Keratinocyte (primary cell): ENCODE measurements around the gene NBL1. TPM values are rescaled to one million over a fixed set of nuclear protein-coding genes. Genes with fewer than 3 reads are reported as not detected.
A peak's percentile ranks its signal among the peaks of the same experiment; 100 is the strongest.

Experiments used
- DNase-seq: peaks from one replicate; pipeline ENCODE4 v3.0.0-alpha.2; 2011; ENCODE audit warnings: low read depth, missing footprints, low spot score
- FAIRE-seq: peaks from 2 replicates; lab custom pipeline; 2011; peaks lifted over from hg19 to GRCh38; lab: Jason Lieb, UNC
- H2AFZ ChIP-seq: 2 replicates; pipeline ENCODE4 v1.6.0; 2012; ENCODE audit warnings: low read length, control low read depth, inconsistent platforms; ENCODE audit not compliant: control insufficient read depth
- H3K27ac ChIP-seq: 2 replicates; pipeline ENCODE4 v1.5.1; 2011; ENCODE audit warnings: low read length; ENCODE audit not compliant: control insufficient read depth, insufficient read depth
- H3K27me3 ChIP-seq: 3 replicates; pipeline ENCODE4 v1.6.0; 2011; ENCODE audit warnings: low read length; ENCODE audit not compliant: control insufficient read depth, insufficient read depth; ENCODE audit errors: extremely low read depth
- H3K36me3 ChIP-seq, 2 experiments: 2 replicates in 1 of 2; 3 replicates in 1 of 2; pipeline ENCODE4 v1.5.1; 2011; ENCODE audit warnings: low read length in 2 of 2, mild to moderate bottlenecking in 1 of 2; ENCODE audit not compliant: control insufficient read depth in 2 of 2, insufficient read depth in 2 of 2; ENCODE audit errors: extremely low read depth in 1 of 2
- H3K4me1 ChIP-seq: 3 replicates; pipeline ENCODE4 v1.5.1; 2011; ENCODE audit warnings: low read length; ENCODE audit not compliant: control insufficient read depth, insufficient read depth; ENCODE audit errors: extremely low read depth
- H3K4me2 ChIP-seq: 3 replicates; pipeline ENCODE4 v1.6.0; 2011; ENCODE audit warnings: low read depth, low read length; ENCODE audit not compliant: control insufficient read depth, insufficient read depth; ENCODE audit errors: extremely low read depth
- H3K4me3 ChIP-seq, 3 experiments: fragments of 200-600 bp in 1 of 3; sonication (generic) in 1 of 3; 2 replicates in 2 of 3; 3 replicates in 1 of 3; pipeline ENCODE4 v1.5.1; 2011 to 2016; ENCODE audit warnings: low read length in 3 of 3, mild to moderate bottlenecking in 3 of 3, control low read depth in 2 of 3, inconsistent platforms in 1 of 3, low read depth in 1 of 3, mixed read lengths in 1 of 3, mixed run types in 1 of 3, moderate library complexity in 1 of 3; ENCODE audit not compliant: control insufficient read depth in 2 of 3, insufficient read depth in 2 of 3; ENCODE audit errors: extremely low read depth in 1 of 3
- H3K79me2 ChIP-seq: 2 replicates; pipeline ENCODE4 v1.6.0; 2012; ENCODE audit warnings: low read length; ENCODE audit not compliant: control insufficient read depth, insufficient read depth
- H3K9ac ChIP-seq: 3 replicates; pipeline ENCODE4 v1.6.0; 2011; ENCODE audit warnings: low read length; ENCODE audit not compliant: control insufficient read depth, insufficient read depth; ENCODE audit errors: extremely low read depth
- H3K9me1 ChIP-seq: 3 replicates; pipeline ENCODE4 v1.6.0; 2011; ENCODE audit warnings: low read length; ENCODE audit not compliant: control insufficient read depth, insufficient read depth; ENCODE audit errors: extremely low read depth
- H3K9me3 ChIP-seq: 2 replicates; pipeline ENCODE4 v1.5.1; 2012; ENCODE audit warnings: low read depth, low read length; ENCODE audit not compliant: control insufficient read depth
- H4K20me1 ChIP-seq: 3 replicates; pipeline ENCODE4 v1.6.0; 2011; ENCODE audit warnings: low read length; ENCODE audit not compliant: control insufficient read depth, insufficient read depth; ENCODE audit errors: extremely low read depth
- EZH2 ChIP-seq: IDR thresholded peaks from one replicate; pipeline ENCODE4 v1.6.1; 2012; ENCODE audit warnings: inconsistent platforms, mild to moderate bottlenecking, low read length, moderate library complexity
- dilution Hi-C: fragments of 300-500 bp; cut with MboI; formaldehyde crosslinking; loops from one replicate; pipeline ENCODE4 v1.7.0; 2020; ENCODE audit warnings: low sequenced_read_pairs; ENCODE audit not compliant: extremely low pct_ligation_motif_present
- polyA plus RNA-seq, 5 experiments: library from polyadenylated mRNA; depleted of rRNA in 3 of 5; stranded (reverse) in 3 of 5; stranded (forward) in 1 of 5; unstranded in 1 of 5; fragments of >200 nt; gene quantifications; 1 replicate in 1 of 5; 2 replicates in 3 of 5; 3 replicates in 1 of 5; pipeline versions ENCODE4 v1.2.1 to v1.2.3, GENCODE V29; 2011 to 2012; ENCODE audit warnings: missing spikeins in 2 of 5, low read depth in 1 of 5, low replicate concordance in 1 of 5
- TF ChIP-seq, protein P1 (sequence below), 3 experiments: IDR thresholded peaks in 1 of 3; conservative IDR thresholded peaks in 1 of 3; optimal IDR thresholded peaks in 1 of 3; 2 replicates in 2 of 3; 3 replicates in 1 of 3; pipeline versions ENCODE3 to v1.5.1; 2011; ENCODE audit warnings: low read length in 3 of 3, mild to moderate bottlenecking in 3 of 3, moderate library complexity in 2 of 3, control low read depth in 1 of 3, inconsistent platforms in 1 of 3; ENCODE audit not compliant: insufficient read depth in 2 of 3; ENCODE audit errors: extremely low read depth in 1 of 3

NBL1 gene
- polyA plus RNA-seq, 1 donor (not counting 4 experiments of a cell fraction or from before 2014, with no cell fraction given): 74.5 TPM

DNA sequence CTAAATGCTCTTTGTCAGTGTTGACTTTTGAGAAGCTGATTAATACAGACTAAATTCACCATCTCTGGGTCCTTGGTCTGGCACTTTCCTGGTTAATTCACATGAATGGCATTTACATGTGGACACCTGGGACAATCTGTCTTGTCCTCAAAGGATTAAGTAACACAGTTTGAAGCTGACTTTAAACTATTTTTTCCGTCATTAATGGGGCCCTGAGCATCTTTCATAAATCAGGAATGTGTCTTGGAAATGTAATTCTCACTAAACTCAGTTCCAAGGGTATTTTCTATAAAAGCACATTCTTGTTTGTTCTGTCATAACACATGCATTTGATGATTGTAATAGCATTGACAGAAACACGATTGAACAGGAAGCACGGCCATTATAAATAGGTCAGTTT lies 26.7 kb upstream of the NBL1 start:
- no peaks in the 10 kb centered on the region for H3K9me3 ChIP-seq
- FAIRE-seq (no peak), DNase-seq (no peak)
- H3K4me2 ChIP-seq: no peak overlapping the region
- dilution Hi-C loops: no loop called here
- no peaks in the 10 kb centered on the region for H3K27me3 ChIP-seq
- no peaks in the 10 kb centered on the region for H4K20me1 ChIP-seq
- no peak overlapping the region for H3K9ac ChIP-seq
- H3K79me2 ChIP-seq: peaks cover 45% of the 10 kb centered on the region
- TF ChIP-seq, protein P1, sequence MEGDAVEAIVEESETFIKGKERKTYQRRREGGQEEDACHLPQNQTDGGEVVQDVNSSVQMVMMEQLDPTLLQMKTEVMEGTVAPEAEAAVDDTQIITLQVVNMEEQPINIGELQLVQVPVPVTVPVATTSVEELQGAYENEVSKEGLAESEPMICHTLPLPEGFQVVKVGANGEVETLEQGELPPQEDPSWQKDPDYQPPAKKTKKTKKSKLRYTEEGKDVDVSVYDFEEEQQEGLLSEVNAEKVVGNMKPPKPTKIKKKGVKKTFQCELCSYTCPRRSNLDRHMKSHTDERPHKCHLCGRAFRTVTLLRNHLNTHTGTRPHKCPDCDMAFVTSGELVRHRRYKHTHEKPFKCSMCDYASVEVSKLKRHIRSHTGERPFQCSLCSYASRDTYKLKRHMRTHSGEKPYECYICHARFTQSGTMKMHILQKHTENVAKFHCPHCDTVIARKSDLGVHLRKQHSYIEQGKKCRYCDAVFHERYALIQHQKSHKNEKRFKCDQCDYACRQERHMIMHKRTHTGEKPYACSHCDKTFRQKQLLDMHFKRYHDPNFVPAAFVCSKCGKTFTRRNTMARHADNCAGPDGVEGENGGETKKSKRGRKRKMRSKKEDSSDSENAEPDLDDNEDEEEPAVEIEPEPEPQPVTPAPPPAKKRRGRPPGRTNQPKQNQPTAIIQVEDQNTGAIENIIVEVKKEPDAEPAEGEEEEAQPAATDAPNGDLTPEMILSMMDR (optimal IDR thresholded peaks at IDR 0.05 in 1 of 3, IDR thresholded peaks at IDR 0.05 in 1 of 3, conservative IDR thresholded peaks at IDR 0.05 in 1 of 3; ENCODE audit: extremely low read depth in 1 of 3, insufficient read depth in 2 of 3, low read length in 3 of 3): no peak
- TF ChIP-seq EZH2: no peak
- peaks cover 2 to 4% of the 10 kb centered on the region in 2 experiments for H3K36me3 ChIP-seq
- no peaks in the 10 kb centered on the region for H3K9me1 ChIP-seq
- H3K27ac ChIP-seq: peak overlapping the region; percentile 53
- H3K4me3 ChIP-seq: no peak overlapping the region
- H2AFZ ChIP-seq: no peak overlapping the region
- peaks cover 49% of the 10 kb centered on the region for H3K4me1 ChIP-seq

DNA sequence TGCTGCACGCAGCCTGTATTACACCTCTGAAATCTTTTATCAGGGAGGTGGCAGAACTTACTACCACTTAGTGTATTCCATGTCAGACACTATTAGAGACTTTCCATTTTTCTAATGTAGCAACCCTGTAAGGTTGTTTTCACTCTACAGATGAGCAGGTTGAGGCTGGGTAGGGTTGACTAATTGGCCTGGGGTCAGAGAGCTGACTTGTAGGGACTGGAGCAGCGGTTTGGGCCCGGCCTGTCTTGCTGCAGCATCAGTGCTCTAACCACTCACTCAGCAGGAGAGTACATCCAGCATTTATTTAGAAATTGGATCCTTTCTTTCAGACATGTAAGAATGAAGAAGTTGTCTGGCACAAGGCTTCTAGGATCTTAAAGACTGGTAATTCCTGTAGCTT lies 25.7 kb upstream of the NBL1 start:
- Histone ChIP-seq H3K79me2 (peaks cover 37% of the 10 kb centered on the region), H3K4me1 (peaks cover 51% of the 10 kb centered on the region), H3K4me2 (peak overlapping the region; percentile 33), H4K20me1 (no peaks in the 10 kb centered on the region), H3K9me1 (no peaks in the 10 kb centered on the region), H2AFZ (no peak overlapping the region), H3K9ac (no peak overlapping the region), H3K27ac (no peak overlapping the region), H3K27me3 (no peaks in the 10 kb centered on the region), H3K4me3 (no peak overlapping the region), H3K36me3 (peaks cover 4 to 5% of the 10 kb centered on the region in 2 experiments), H3K9me3 (no peaks in the 10 kb centered on the region)
- FAIRE-seq (peak; percentile 48), DNase-seq (no peak)
- no peak for TF ChIP-seq EZH2
- TF ChIP-seq, protein P1 (optimal IDR thresholded peaks at IDR 0.05 in 1 of 3, IDR thresholded peaks at IDR 0.05 in 1 of 3, conservative IDR thresholded peaks at IDR 0.05 in 1 of 3; ENCODE audit: extremely low read depth in 1 of 3, insufficient read depth in 2 of 3, low read length in 3 of 3): no peak
- dilution Hi-C loops: no loop called here
